HG03196 (cell line): ENCODE measurements around the gene EFCC1.

Source experiments
- ATAC-seq: cut with Tn5 transposase; IDR thresholded peaks from one replicate; pipeline ENCODE4 v1.9.1; 2021; ENCODE audit not compliant: unreplicated experiment

EFCC1 gene

GRCh38 chr3:129001101-129001805, at the start of gene EFCC1:
Gene EFCC1, plus strand, starts transcription at chr3:129001304. Its CDS starts 325 bp downstream, at chr3:129001629.
- no peak for ATAC-seq

- no peak for ATAC-seq
These were observed 44.7 kb upstream of the EFCC1 start for GRCh38 chr3:128956440-128956839.

- no peak for ATAC-seq
These were observed 35.8 kb upstream of the EFCC1 start for GRCh38 chr3:128965280-128965679.

- ATAC-seq: no peak
These were observed 35.3 kb upstream of the EFCC1 start for GRCh38 chr3:128965818-128966217.

- ATAC-seq: no peak
These were observed 33.3 kb upstream of the EFCC1 start for GRCh38 chr3:128967748-128968355.

- no peak for ATAC-seq
These were observed 30.9 kb upstream of the EFCC1 start for GRCh38 chr3:128969993-128970739.

- no peak for ATAC-seq
These were observed 30.4 kb upstream of the EFCC1 start for GRCh38 chr3:128970740-128971047.

- no peak for ATAC-seq
These were observed 29.5 kb upstream of the EFCC1 start for GRCh38 chr3:128971421-128972100.

GRCh38 chr3:128973988-128974564, 27.0 kb upstream of the EFCC1 start:
- no peak for ATAC-seq

- no peak for ATAC-seq
These were observed 25.8 kb upstream of the EFCC1 start for GRCh38 chr3:128975276-128975675.

GRCh38 chr3:128983293-128984069, 17.6 kb upstream of the EFCC1 start:
- ATAC-seq: no peak

GRCh38 chr3:128984596-128984995, 16.5 kb upstream of the EFCC1 start:
- no peak for ATAC-seq

GRCh38 chr3:128987302-128988100, 13.6 kb upstream of the EFCC1 start:
- no peak for ATAC-seq

GRCh38 chr3:128988286-128988685, 12.8 kb upstream of the EFCC1 start:
- no peak for ATAC-seq

GRCh38 chr3:128991355-128991895, 9.7 kb upstream of the EFCC1 start:
- no peak for ATAC-seq

- no peak for ATAC-seq
These were observed 8.1 kb upstream of the EFCC1 start for GRCh38 chr3:128992926-128993460.

- peak; percentile 66 for ATAC-seq
These were observed 7.5 kb upstream of the EFCC1 start, which contains the start of gene CFAP92 for GRCh38 chr3:128993461-128994172. Gene CFAP92, minus strand, starts transcription at chr3:128994076. Its CDS starts 772 bp downstream, at chr3:128993304.

GRCh38 chr3:128994173-128994512, 7.0 kb upstream of the EFCC1 start:
- ATAC-seq: no peak
